Activated CD4-positive, alpha-beta T cell treated with anti-CD3 and anti-CD28 coated beads, Interleukin-2, Interleukin-6, amounts not matched to agents 100 ng/mL and 50 ng/mL, durations not matched to agents 16 hours and 8 hours (primary cell): ENCODE results near the gene TMEM267.
"Not testable (repeated sequence)": the region's sequence is repeated elsewhere in the genome, so short reads cannot be mapped to it uniquely, and the experiment has no call there.

Source experiments
- DNase-seq: peaks from one replicate; pipeline ENCODE4 v3.0.0-alpha.2; 2020

TMEM267 gene

DNA sequence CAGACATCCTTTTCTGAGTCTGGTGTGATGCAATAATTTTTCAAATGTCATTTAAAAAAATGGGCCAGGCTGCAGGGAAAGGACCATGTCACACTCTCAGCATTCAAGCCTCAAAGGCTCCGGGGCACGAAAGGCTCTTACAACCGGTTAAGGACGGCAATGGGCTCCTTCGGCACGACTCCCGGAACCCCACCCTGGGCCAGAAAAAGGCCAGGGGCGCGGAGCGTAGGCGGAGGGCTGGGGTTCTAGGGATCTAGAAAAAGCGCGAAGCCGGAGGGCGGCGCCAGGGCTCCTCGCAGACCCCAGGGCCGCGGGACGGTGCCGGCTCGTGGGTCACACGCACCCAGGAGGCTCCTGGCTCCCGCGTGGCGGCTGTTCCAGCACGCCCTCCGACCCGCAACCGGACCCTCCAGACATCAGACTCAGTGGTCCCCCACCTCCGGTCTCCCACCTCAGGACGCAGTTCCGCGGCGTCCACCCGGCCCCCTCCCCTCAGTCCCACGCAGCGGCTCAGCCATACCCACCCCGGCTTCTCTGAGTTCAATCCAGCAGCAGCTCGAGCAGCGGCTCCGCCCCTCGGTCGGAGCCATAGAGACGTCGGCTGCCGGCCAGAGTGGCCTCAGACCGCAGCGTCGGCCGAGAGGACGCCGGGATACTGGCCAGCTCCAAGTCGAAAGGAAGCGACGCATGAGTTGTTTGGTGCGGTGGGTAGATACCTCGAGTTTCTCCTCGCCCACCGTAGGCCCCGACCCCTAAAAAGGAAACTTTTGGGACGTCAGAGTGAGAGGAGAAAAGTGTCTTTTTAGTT, at the start of gene TMEM267:
TMEM267 (minus strand) TSS at position 568 of the 808 bp plus-strand sequence. CDS start 29,896 bp downstream, outside the sequence.
- DNase-seq: peak; percentile 92

DNA sequence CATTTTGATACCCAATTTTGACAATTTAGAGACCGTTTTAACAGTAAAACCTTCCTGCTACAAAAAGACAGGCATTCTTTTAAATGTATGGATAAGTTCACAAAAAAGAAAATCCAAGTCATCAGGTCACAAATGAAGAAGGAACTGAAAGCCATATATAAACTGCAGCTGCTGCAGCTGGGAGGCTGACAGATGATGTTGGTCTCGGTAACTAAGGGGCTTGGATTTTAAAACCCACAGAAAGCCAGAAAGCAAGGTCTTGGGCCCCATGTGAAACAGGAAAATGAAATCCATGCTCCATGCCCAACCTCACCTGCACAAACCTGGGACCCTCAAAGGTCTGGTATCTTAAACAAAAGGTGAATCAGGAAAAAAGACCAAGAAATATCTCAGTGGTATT, 47.0 kb upstream of the TMEM267 start:
- no peak for DNase-seq

DNA sequence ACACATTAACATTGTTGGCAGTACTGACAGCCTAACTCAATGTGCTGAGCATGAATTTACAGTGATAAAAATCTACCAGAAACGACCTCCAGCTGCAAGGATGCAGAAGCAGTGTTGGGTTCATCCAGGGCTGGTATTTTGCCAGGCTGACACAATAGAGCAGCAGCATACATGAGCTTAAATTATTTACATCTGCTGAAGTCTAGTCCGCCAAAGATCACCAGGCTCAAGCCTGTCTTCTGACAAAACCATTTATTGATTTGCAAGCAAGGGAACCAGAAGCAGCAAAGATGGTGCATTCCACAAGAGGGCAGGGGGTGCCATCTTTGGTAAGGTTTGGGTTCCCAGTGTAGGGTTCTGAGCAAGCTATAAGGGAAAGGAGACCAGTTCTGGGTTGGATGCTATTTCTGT, 40.0 kb upstream of the TMEM267 start:
- DNase-seq: no peak

GRCh38 chr5:43520615-43521014, 37.0 kb upstream of the TMEM267 start:
- DNase-seq: no peak

GRCh38 chr5:43515678-43516048, 32.0 kb upstream of the TMEM267 start:
- DNase-seq: no peak

DNA sequence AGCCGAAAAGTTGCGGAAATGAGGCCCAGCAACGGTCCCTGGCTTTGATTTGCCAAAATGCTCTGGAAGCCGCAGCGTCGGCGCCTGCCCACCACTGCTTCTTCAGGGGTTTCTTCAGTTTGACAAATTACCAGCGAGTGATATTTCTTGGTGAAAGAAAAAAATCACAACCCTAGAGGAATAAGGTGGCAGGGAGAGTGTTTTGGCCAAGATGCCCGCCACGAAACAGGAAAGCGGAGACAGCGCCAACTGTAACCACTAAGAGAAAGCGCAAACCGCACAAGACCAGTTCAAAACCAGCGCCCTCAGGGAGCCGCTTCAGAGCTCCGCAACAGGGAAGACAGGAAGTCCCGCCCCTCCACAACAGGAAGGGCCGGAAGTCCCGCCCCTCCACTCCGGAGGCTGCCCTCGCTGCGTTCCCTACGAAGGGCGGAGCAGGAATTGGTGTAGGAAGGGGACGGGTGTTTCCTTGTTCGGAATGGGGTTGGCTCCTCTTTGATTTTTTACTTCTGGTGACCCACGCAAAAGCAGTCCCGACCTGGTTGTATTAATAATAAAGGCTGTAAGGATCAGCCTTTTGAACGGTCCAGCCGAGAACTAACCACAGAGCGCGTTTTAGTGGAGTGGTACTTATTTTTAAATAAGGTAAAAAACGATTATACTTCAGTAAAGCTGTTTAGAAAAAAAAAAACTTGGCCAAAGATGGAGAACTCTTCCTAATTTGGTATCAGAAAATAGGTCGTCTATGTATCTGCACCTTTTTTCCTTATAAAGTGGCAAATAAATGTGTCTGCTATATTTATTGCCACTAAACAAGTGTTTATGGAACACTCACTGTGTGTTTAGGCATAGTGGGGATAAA, 31.4 kb upstream of the TMEM267 start, which contains the start of gene C5orf34:
C5orf34 (minus strand) TSS at position 333 of the 862 bp plus-strand sequence. CDS start 5,809 bp downstream, outside the sequence.
- peak; percentile 97 for DNase-seq

DNA sequence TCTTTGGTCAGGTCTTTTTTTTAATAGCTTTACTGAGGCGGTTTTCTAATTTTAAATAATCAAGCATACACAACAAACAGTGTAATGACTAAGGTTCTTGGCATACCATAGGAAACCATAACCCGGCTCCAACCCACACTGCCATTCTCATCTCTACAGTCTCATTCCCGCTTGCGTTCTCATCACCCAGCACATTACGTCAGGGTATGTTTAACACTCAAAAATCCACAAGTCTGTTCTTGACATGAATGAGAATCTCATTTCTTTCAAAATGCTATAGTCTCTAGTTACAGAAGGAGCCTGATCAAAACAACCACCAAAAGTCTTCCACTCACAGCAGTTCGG, 30.8 kb upstream of the TMEM267 start:
- DNase-seq: no peak

GRCh38 chr5:43514025-43514424, 30.4 kb upstream of the TMEM267 start:
- no peak for DNase-seq

DNA sequence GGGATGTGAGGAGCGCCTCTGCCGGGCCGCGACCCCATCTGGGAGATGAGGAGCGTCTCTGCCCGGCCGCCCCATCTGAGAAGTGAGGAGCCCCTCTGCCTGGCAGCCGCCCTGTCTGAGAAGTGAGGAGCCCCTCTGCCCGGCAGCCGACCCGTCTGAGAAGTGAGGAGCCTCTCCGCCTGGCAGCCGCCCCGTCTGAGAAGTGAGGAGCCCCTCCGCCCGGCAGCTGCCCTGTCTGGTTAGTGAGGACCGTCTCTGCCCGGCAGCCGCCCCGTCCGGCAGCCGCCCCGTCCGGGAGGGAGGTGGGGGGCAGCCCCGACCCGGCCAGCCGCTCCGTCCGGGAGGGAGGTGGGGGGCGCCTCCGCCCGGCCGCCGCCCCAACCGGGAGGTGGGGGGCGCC, 27.4 kb upstream of the TMEM267 start:
- DNase-seq: not testable (repeated sequence)

- DNase-seq: no peak
Observed at GRCh38 chr5:43498581-43498980, 14.9 kb upstream of the TMEM267 start.

GRCh38 chr5:43497311-43498104, 13.8 kb upstream of the TMEM267 start:
- no peak for DNase-seq

DNA sequence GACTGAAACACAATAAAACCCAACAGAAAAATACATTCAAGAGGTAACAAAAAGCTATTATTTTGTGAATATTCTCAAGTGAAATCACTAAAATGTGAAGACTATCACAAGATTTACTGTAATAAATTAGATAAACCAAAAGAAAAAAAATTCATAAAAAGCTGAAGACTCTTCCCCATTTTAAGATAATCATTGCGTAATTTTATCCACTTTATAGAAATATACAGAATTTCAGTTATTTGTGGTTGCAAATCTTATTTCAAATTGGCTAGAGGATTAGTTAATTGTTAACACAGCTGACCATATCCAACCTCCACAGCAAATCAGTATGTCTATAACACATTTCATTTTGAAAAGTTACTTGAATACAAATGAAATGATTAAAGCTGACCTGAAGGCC, 7.7 kb upstream of the TMEM267 start:
- DNase-seq: no peak

DNA sequence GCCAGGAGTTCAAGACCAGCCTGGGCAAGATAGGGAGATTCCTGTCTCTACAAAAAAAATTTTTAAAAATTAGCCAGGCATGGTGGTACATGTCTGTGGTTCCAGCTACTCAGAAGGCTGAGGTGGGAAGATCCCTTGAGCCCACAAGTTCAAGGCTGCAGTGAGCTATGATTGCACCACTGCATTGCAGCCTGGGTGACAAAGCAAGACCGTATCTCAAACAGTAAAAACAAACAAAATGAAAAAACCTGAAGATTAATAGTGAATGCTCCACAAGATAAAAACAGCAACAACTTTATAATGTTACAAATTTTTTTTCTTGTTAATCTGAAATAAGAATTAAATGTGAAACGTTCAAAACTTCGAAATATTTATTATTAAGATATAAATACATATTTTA, 2.7 kb upstream of the TMEM267 start:
- no peak for DNase-seq

GRCh38 chr5:43485406-43485805, 1.7 kb upstream of the TMEM267 start:
- DNase-seq: peak; percentile 17

- DNase-seq: peak; percentile 91
Observed at GRCh38 chr5:43484106-43484849, 613 bp upstream of the TMEM267 start.

DNA sequence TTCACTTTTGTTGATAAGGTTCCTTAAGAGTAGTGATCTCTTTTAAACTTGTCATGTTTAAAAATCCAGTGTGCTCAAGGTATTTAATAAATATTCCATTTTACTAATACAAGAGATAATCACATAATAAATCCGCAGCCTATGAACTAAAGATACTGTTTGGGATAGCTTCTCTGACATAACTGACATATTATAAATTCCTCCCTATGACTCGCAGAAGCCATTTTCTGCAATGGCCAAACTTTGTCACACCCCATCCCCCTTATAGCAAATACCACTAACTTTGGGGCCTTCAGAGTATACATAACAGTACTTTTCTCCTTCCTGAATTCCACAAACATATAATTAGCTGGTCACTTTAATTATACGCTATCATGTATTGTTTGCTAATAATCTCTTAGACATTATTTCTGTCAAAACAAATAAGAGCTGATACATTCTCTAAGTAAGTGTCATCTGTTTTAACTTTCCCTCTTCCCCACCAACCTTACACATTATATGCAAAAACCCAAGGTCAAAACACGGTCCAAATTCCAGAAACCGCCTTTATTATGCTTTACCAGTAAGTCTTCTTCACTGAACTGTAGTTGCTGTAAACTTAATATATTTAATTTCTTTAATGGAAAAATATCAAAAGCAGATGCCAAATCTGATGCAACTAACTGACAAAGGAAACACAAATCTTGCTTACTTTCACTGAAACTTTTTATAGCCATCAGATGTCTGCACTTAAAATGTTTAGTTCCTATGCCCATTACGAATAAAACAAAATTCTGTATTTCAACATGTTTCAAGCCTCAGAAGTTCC, 971 bp downstream of the TMEM267 start:
- peak; percentile 22 for DNase-seq

GRCh38 chr5:43469671-43470391, 13.8 kb downstream of the TMEM267 start:
- no peak for DNase-seq

DNA sequence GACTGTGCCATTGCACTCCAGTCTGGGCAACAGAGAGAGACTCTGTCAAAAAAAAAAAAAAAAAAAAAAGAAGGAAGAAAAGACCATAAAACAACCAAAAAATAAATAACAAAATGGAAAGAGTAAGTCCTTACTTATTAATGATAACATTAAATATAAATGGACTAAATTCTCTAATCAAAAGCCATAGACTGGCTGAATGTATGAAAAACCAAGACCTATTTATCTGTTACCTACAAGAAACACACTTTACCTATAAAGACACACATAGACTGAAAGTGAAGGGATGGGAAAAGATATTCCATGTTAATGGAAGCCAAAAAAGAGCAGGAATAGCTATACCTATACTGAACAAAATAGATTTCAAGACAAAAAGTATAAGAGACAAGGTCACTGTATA, 16.6 kb downstream of the TMEM267 start:
- no peak for DNase-seq

- DNase-seq: not testable (repeated sequence)
Observed at GRCh38 chr5:43465455-43465854, 18.2 kb downstream of the TMEM267 start.

DNA sequence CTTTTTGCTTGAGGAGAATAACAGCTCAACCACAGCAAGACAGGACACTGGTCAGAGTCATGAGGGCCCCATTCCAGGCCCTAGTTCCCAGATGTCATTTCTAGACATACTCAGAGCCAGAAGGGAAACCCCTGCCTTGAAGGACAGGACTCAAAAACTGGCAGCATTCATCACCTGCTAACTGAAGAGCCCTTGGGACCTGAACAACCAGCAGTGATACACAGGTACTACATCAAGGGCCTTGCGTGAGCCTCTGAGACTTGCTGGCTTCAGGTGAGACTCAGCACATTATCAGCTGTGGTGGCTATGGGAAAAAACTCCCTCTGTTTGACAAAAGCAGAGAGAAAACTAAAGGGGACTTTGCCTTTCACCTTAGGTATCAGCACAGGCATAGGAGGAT, 22.6 kb downstream of the TMEM267 start:
- no peak for DNase-seq

DNA sequence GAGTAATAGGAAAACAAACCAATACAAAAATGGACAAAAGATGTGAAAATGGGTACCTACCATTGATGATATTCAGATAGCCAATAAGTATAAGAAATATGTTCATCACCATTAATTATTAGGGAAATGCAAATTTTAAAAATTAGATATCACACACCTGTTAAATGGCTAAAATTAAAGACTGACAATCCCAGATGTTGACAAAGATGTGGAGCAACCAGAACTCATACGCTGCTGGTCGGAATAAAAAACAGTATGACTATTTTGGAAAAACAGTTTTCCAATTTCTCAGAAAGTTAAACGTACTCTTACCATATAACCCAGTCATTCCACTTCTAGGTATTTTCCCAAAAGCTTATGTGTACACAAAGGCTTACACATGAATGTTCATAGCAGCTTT, 27.1 kb downstream of the TMEM267 start:
- no peak for DNase-seq
